HG03139 (cell line): ENCODE measurements around the gene CDNF.

Experiments used
- ATAC-seq: cut with Tn5 transposase; IDR thresholded peaks from one replicate; pipeline ENCODE4 v1.9.1; 2021; ENCODE audit not compliant: unreplicated experiment

Gene CDNF

DNA sequence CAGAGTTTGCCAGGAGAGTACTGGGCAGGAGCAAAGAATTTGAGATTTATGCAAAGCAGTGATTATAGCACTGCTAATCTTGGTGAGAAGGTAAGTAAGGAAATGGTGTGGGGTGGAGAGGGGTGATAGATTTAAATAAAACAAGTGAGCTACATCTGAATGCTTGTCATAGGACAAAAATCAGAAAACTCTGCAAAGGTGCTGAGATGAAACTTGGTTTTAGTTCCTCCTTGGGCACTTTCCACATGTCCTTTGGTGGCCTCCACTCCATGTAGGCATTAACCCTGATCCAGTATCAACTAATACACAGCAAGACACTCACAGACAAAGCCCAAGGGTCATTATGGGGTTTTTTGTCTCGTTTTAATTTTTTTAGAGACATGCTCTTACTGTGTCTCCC is 37.4 kb downstream of the CDNF start:
- no peak for ATAC-seq

GRCh38 chr10:14798636-14799035 is 39.2 kb downstream of the CDNF start:
- ATAC-seq, result no peak

GRCh38 chr10:14787938-14788337 is 49.9 kb downstream of the CDNF start:
- ATAC-seq, result no peak

GRCh38 chr10:14784459-14785055 is 53.3 kb downstream of the CDNF start:
- ATAC-seq, result no peak

- ATAC-seq, result no peak
Observed at GRCh38 chr10:14782691-14783363, 55.0 kb downstream of the CDNF start.

DNA sequence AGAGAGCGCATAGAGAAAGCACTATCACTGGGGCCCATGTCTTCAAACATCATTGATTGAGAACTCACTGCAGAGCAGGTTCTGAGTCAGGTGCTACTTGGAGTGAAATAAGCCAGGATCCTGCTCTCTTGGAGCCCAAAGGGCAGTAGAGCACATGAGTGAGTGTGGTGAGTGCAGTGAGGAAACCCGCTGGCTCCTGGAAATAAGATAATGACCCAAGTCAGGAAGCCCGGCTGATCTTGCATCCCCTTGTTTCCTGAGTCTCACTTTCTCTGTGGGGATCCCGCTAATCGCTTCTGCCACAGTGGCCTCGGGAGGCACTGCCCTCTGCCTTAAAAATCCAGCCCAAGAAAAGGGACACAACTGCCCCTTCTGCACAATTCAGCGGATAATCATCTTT is 56.1 kb downstream of the CDNF start:
- ATAC-seq, result no peak

DNA sequence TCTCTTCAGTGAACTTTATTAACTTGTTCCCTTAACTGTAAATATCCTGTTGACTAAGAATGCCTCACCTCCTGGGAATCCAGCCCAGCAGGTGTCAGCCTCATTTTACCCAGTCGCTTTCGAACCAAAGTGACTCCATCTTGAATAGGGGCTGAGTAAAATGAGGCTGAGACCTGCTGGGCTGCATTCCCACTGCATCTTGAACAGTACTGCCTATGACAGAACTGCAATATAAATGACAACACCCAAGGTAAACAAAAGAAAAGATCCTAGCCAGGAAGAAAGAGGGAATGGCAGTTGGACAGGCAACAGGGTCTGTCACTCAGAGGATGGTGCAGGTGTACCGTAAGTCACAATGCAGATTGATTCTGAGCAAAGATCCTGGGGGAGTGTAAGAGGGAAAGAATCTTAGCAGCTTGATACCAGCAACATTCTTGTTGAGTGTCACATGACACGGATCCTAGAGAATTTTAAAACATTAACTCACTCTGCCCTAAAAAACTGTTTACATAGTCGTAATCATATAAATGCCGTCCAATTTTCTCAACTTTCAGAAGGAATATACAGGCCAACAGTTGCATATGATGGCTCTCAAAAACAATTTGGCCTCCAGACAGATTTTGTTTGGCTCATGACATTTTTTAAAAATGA is 58.7 kb downstream of the CDNF start:
- no peak for ATAC-seq

- ATAC-seq, result no peak
Observed at GRCh38 chr10:14776546-14776945, 61.3 kb downstream of the CDNF start.

GRCh38 chr10:14775656-14776055 is 62.2 kb downstream of the CDNF start:
- ATAC-seq, result no peak

GRCh38 chr10:14774797-14775196 is 63.0 kb downstream of the CDNF start, which contains the start of gene FAM107B:
FAM107B (minus strand) TSS chr10:14774897; CDS start chr10:14774663, 234 bp downstream.
- ATAC-seq, result no peak

DNA sequence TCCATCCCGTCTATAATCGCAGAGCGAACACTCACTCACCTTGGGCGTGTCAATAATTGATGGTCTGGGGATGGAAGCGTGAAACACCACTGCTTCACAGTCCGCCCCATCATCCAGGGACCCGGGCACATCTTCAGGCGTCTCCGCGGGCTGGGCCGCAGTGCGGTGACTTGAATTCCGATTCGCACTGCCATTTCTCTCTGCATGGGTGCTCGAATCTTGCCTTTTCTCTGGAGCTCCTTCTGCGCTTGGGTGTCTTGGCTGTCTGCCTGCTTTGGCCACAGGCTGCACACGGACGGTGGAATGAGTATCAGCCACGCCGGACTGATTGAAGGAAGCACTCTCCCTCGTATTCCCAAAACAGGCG is 63.6 kb downstream of the CDNF start:
- ATAC-seq, result no peak

DNA sequence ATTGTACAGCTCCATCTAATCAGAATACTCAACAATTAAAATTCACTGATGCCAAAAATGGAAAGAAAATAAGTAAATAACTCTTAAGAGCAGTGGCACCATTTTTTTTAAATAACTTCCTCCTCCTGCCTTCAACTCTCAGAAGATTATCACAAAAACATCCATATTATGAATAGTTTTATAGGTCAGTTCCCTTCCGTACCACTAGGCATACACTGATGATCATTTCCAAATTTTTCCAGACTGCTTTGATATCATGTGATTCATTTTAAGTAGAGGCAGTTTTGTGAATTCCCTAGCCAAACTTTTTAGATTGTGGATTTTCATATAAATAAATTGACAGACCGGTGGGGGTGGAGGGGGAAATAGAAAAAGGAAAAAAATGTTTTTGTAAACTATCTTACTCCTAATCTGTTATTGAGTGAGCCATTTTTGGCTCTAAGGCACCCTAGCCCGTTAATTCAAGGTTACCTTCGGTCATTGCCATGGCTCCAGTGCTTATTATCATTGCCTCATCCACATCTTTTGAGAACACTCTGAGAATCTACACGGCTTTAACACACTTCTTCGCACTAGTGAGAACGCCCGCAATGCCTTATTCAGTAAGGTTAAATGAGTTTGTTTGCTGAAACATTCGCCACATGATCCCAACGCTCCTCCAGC is 64.2 kb downstream of the CDNF start:
- ATAC-seq, result no peak

DNA sequence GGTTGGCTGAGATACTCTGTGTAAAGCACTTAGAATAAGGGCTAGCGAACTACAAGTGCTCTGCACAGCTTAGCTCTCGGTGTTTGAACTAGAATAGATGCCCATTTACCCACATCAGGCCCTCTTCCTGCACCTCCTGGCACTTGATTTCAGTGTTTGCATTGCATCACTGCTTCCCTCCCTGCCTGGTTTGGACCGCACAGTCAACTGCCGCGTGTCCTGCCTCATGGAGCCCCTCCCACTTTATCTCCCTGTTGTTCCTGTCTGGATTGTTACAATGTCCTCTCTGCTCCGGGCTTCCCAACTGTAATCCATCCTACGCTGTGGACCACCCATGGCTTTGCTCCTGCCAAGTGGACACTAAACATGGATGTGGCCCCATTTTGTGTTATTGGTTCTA is 65.4 kb downstream of the CDNF start:
- no peak for ATAC-seq

- no peak for ATAC-seq
Observed at GRCh38 chr10:14770927-14771326, 66.9 kb downstream of the CDNF start.
